HCT116 (cell line): ENCODE data around the gene KLHDC4. TPM values are rescaled to one million over a fixed set of nuclear protein-coding genes. Genes with fewer than 3 reads are reported as not detected.

Experiments used
- ATAC-seq: fragments of 200-7000 bp; cut with Tn5 transposase; 2 replicates; pipeline ENCODE4 v1.9.1; 2020; ENCODE audit warnings: mild to moderate bottlenecking, moderate library complexity
- BruUV-seq: library from RNA; stranded (reverse); fragments of 400-500 nt; replicated peaks from 2 replicates; lab custom pipeline; 2021; lab: Mats Ljungman, UMichigan
- CTCF ChIA-PET: fragments of 300-600 bp; sonication (Branson Sonifier 250); formaldehyde crosslinking; loops from one replicate; lab custom pipeline; 2021; ENCODE audit warnings: antibody characterized with exemption; lab: Charles Lee
- POLR2A ChIA-PET: fragments of 300-600, 350-600 bp; sonication (Branson Sonifier 250); formaldehyde crosslinking; loops from one replicate; lab custom pipeline; 2021; ENCODE audit warnings: antibody characterized with exemption; lab: Charles Lee
- RAD21 ChIA-PET, 2 experiments: fragments of 300-600 bp; sonication (Branson Sonifier 250); formaldehyde crosslinking; loops; one replicate each; lab custom pipeline; 2023; ENCODE audit warnings: low total read pairs in 2 of 2; ENCODE audit not compliant: uncharacterized antibody in 2 of 2, unreplicated experiment in 2 of 2, low non-redundant PET in 1 of 2; lab: Charles Lee
- DNase-seq: peaks from one replicate; pipeline ENCODE4 v3.0.0-alpha.2; 2010; ENCODE audit warnings: low read depth, low spot score
- H2AFZ ChIP-seq: fragments of 200-600 bp; shearing (Covaris generic), sonication (generic); 2 replicates; pipeline ENCODE4 v1.6.1; 2017; ENCODE audit warnings: low read depth, mixed run types, mixed read lengths, antibody characterized with exemption, low read length; ENCODE audit not compliant: poor library complexity, severe bottlenecking
- H3K27ac ChIP-seq: 2 replicates; pipeline ENCODE4 v1.5.1; 2012; ENCODE audit warnings: low read depth, low read length
- H3K27me3 ChIP-seq: fragments of 200-600 bp; sonication (generic); 2 replicates; pipeline ENCODE4 v1.6.1; 2016; ENCODE audit warnings: mixed run types, low read length, mixed read lengths; ENCODE audit not compliant: insufficient read depth
- H3K36me3 ChIP-seq, 2 experiments: fragments of 200-500 bp in 1 of 2; fragments of 200-600 bp in 1 of 2; sonication (Bioruptor generic) in 1 of 2; sonication (generic) in 1 of 2; 2 replicates each; pipeline versions ENCODE4 v1.5.1 to v1.6.1; 2014 to 2016; ENCODE audit warnings: low read length in 2 of 2, inconsistent platforms in 1 of 2, mixed read lengths in 1 of 2, mixed run types in 1 of 2; ENCODE audit not compliant: insufficient read depth in 2 of 2, control insufficient read depth in 1 of 2
- H3K4me1 ChIP-seq, 2 experiments: fragments of 200-600 bp in 1 of 2; sonication (generic) in 1 of 2; 2 replicates each; pipeline versions ENCODE4 v1.5.1 to v1.6.1; 2012 to 2017; ENCODE audit warnings: low read length in 2 of 2, inconsistent platforms in 1 of 2, mild to moderate bottlenecking in 1 of 2, mixed read lengths in 1 of 2, mixed run types in 1 of 2, moderate library complexity in 1 of 2; ENCODE audit not compliant: insufficient read depth in 2 of 2, control insufficient read depth in 1 of 2
- H3K4me2 ChIP-seq: fragments of 200-600 bp; sonication (generic); 2 replicates; pipeline ENCODE4 v1.6.1; 2017; ENCODE audit warnings: mixed run types, low read length, mixed read lengths
- H3K4me3 ChIP-seq, 2 experiments: fragments of 200-600 bp in 1 of 2; sonication (generic) in 1 of 2; replicated peaks in 1 of 2; 2 replicates each; pipeline ENCODE4 v1.5.1; 2011 to 2016; ENCODE audit warnings: low read length in 2 of 2, control low read depth in 1 of 2, low read depth in 1 of 2, mild to moderate bottlenecking in 1 of 2, mixed read lengths in 1 of 2, mixed run types in 1 of 2
- H3K79me2 ChIP-seq: fragments of 200-600 bp; sonication (generic); 2 replicates; pipeline ENCODE4 v1.6.1; 2017; ENCODE audit warnings: mild to moderate bottlenecking, mixed run types, low read length, moderate library complexity, mixed read lengths; ENCODE audit not compliant: insufficient read depth
- H3K9ac ChIP-seq: fragments of 200-600 bp; sonication (generic); 2 replicates; pipeline ENCODE4 v1.6.1; 2016; ENCODE audit warnings: low read length, mixed read lengths
- H3K9me2 ChIP-seq: fragments of 200-600 bp; sonication (generic), shearing (Covaris generic); 2 replicates; pipeline ENCODE4 v1.6.1; 2017; ENCODE audit warnings: mixed run types, mild to moderate bottlenecking, moderate library complexity; ENCODE audit not compliant: insufficient read depth
- H3K9me3 ChIP-seq, 2 experiments: fragments of 200-500 bp in 1 of 2; fragments of 200-600 bp in 1 of 2; sonication (Bioruptor generic) in 1 of 2; sonication (generic) in 1 of 2; 2 replicates each; pipeline ENCODE4 v1.6.1; 2014 to 2017; ENCODE audit warnings: low read length in 2 of 2, mixed read lengths in 2 of 2, inconsistent platforms in 1 of 2, low read depth in 1 of 2, mild to moderate bottlenecking in 1 of 2, mixed run types in 1 of 2, moderate library complexity in 1 of 2; ENCODE audit not compliant: control insufficient read depth in 1 of 2, insufficient read depth in 1 of 2
- H4K20me1 ChIP-seq: fragments of 200-600 bp; sonication (generic), shearing (Covaris generic); 2 replicates; pipeline ENCODE4 v1.6.1; 2017; ENCODE audit warnings: mixed run types, mild to moderate bottlenecking, moderate library complexity; ENCODE audit not compliant: insufficient read depth
- ATF3 ChIP-seq: IDR thresholded peaks from 2 replicates; pipeline ENCODE4 v1.6.1; 2012
- CBX3 ChIP-seq: IDR thresholded peaks from 2 replicates; pipeline ENCODE4 v1.6.1; 2012; ENCODE audit warnings: low read depth
- EGR1 ChIP-seq: IDR thresholded peaks from 2 replicates; pipeline ENCODE4 v1.6.1; 2012; ENCODE audit warnings: low read depth
- ELF1 ChIP-seq: IDR thresholded peaks from 2 replicates; pipeline ENCODE4 v1.6.1; 2012; ENCODE audit warnings: low read depth, borderline replicate concordance
- EZH2 ChIP-seq: fragments of 200-600 bp; sonication (generic); IDR thresholded peaks from 2 replicates; pipeline ENCODE4 v1.6.1; 2017; ENCODE audit warnings: antibody characterized with exemption, mixed run types
- FOSL1 ChIP-seq: IDR thresholded peaks from 2 replicates; pipeline ENCODE4 v1.6.1; 2012; ENCODE audit warnings: low read depth
- MAX ChIP-seq: IDR thresholded peaks from 2 replicates; pipeline ENCODE4 v1.6.1; 2012
- POLR2A ChIP-seq: IDR thresholded peaks from 2 replicates; pipeline ENCODE4 v1.7.0; 2011; ENCODE audit warnings: borderline replicate concordance; ENCODE audit not compliant: insufficient read depth, insufficient read length; ENCODE audit errors: extremely low read depth
- POLR2AphosphoS5 ChIP-seq: IDR thresholded peaks from 2 replicates; pipeline ENCODE4 v1.6.1; 2011; ENCODE audit warnings: mild to moderate bottlenecking, low read depth, low read length, moderate library complexity
- SIN3A ChIP-seq: IDR thresholded peaks from 2 replicates; pipeline ENCODE4 v1.6.1; 2012; ENCODE audit warnings: low read depth
- SP1 ChIP-seq: IDR thresholded peaks from 2 replicates; pipeline ENCODE4 v1.6.1; 2012; ENCODE audit warnings: low read depth
- TCF7L2 ChIP-seq: IDR thresholded peaks from 2 replicates; pipeline ENCODE4 v1.7.0; 2011; ENCODE audit warnings: borderline replicate concordance, inconsistent platforms; ENCODE audit not compliant: insufficient read depth, insufficient read length; ENCODE audit errors: extremely low read depth
- YY1 ChIP-seq: IDR thresholded peaks from 2 replicates; pipeline ENCODE4 v1.6.1; 2011; ENCODE audit warnings: low read length, low read depth, moderate library complexity, mild to moderate bottlenecking; ENCODE audit not compliant: insufficient replicate concordance; ENCODE audit errors: extremely low read depth
- ZFX ChIP-seq: fragments of 450-650 bp; IDR thresholded peaks from 2 replicates; pipeline ENCODE4 v1.6.1; 2017
- ZNF274 ChIP-seq: fragments of 200-500 bp; sonication (Bioruptor generic); IDR thresholded peaks from 2 replicates; pipeline ENCODE4 v1.6.1; 2014; ENCODE audit warnings: mild to moderate bottlenecking, low read depth, low read length, inconsistent platforms
- intact Hi-C: fragments of 100-400 bp; cut with micrococcal nuclease; formaldehyde crosslinking; loops from 2 replicates; pipeline ENCODE4 v1.10.0; 2022
- total RNA-seq: library from RNA; stranded (reverse); gene quantifications from one replicate; pipeline ENCODE4 v1.2.1, GENCODE V29; 2021; ENCODE audit not compliant: unreplicated experiment
- TF ChIP-seq, protein P1 (sequence below), 3 experiments: fragments of 200-600 bp in 1 of 3; sonication (generic) in 1 of 3; IDR thresholded peaks in 2 of 3; conservative IDR thresholded peaks in 1 of 3; 2 replicates each; pipeline ENCODE4 v1.5.1; 2012 to 2017; ENCODE audit warnings: low read depth in 2 of 3, low read length in 2 of 3, antibody characterized with exemption in 1 of 3, borderline replicate concordance in 1 of 3, control low read depth in 1 of 3, mild to moderate bottlenecking in 1 of 3, mixed read lengths in 1 of 3, mixed run types in 1 of 3, moderate library complexity in 1 of 3; ENCODE audit not compliant: insufficient read depth in 1 of 3

The KLHDC4 gene
- total RNA-seq, 1 experiment from 2014 or later = 107 TPM

DNA sequence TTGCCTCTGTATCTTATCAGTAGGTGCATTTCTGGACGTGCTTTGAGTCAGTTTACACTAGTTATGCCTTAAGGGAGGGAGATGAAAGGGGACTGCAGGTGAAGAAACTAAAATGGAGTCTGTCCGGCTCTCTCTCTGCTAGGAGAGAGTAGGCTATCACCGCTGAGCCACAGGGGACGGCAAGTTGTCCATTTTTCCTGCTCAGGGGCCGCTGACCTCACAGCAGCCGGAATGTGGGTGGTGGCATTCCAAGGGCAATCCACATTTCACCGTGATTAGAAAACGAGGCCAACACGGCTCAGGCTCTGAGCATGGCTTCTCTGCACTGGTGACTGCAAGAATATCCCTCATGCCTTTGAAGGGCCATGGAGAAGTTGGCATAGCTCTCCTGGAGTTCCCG lies 19.0 kb upstream of the KLHDC4 start:
- Histone ChIP-seq H3K79me2 (no peaks in the 10 kb centered on the region), H3K9me3 (no peaks in the 10 kb centered on the region), H3K27ac (no peak overlapping the region), H3K9me2 (no peaks in the 10 kb centered on the region), H3K9ac (no peak overlapping the region), H4K20me1 (no peaks in the 10 kb centered on the region), H3K36me3 (no peaks in the 10 kb centered on the region), H3K27me3 (no peaks in the 10 kb centered on the region), H3K4me2 (no peak overlapping the region), H2AFZ (no peak overlapping the region), H3K4me1 (peaks cover 7 to 25% of the 10 kb centered on the region in 2 experiments; a peak in 3 of 4 replicates), H3K4me3 (no peak overlapping the region)
- ChIA-PET CTCF (no interaction called here), POLR2A (no interaction called here), RAD21 (no interaction called here)
- no peak for DNase-seq
- intact Hi-C loops = no loop called here
- ATAC-seq = no peak
- TF ChIP-seq FOSL1 (no peak), ELF1 (no peak), SP1 (no peak), ZFX (no peak), POLR2A (no peak), EZH2 (no peak), ATF3 (no peak)
- TF ChIP-seq, protein P1, sequence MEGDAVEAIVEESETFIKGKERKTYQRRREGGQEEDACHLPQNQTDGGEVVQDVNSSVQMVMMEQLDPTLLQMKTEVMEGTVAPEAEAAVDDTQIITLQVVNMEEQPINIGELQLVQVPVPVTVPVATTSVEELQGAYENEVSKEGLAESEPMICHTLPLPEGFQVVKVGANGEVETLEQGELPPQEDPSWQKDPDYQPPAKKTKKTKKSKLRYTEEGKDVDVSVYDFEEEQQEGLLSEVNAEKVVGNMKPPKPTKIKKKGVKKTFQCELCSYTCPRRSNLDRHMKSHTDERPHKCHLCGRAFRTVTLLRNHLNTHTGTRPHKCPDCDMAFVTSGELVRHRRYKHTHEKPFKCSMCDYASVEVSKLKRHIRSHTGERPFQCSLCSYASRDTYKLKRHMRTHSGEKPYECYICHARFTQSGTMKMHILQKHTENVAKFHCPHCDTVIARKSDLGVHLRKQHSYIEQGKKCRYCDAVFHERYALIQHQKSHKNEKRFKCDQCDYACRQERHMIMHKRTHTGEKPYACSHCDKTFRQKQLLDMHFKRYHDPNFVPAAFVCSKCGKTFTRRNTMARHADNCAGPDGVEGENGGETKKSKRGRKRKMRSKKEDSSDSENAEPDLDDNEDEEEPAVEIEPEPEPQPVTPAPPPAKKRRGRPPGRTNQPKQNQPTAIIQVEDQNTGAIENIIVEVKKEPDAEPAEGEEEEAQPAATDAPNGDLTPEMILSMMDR (IDR thresholded peaks at IDR 0.05 in 2 of 3, conservative IDR thresholded peaks at IDR 0.05 in 1 of 3; ENCODE audit: borderline replicate concordance in 1 of 3, insufficient read depth in 1 of 3, low read depth in 2 of 3, low read length in 2 of 3) = no peak
- BruUV-seq = no TSS peak

DNA sequence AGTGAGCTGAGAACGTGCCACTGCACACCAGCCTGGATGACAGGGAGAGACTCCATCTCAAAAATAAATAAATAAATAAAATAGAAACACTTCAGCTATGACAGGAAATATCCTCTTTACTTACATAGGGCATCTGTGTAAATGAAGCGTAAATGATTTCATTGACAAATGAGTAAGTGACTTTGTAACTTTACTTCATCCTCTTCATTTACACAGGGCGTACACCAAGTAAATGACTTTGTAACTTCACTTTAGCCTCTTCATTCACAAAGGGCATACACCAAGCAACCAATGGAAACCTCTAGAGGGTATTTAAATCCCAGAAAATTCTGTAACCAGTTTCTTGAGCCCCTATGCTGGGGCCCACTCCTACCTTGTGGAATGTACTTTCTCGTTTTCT lies 16.2 kb upstream of the KLHDC4 start:
- Histone ChIP-seq H3K27ac (no peak overlapping the region), H3K9me2 (no peaks in the 10 kb centered on the region), H2AFZ (no peak overlapping the region), H3K4me1 (peaks cover 14 to 45% of the 10 kb centered on the region in 2 experiments; a peak in 3 of 4 replicates), H3K79me2 (no peaks in the 10 kb centered on the region), H4K20me1 (no peaks in the 10 kb centered on the region), H3K36me3 (no peaks in the 10 kb centered on the region), H3K27me3 (no peaks in the 10 kb centered on the region), H3K4me2 (no peak overlapping the region), H3K4me3 (no peak overlapping the region), H3K9ac (no peak overlapping the region), H3K9me3 (no peaks in the 10 kb centered on the region)
- BruUV-seq = no TSS peak
- RAD21 ChIA-PET = interaction anchor here in 1 of 2 experiments (1.8 kb wide), 1 partner anchor 89 kb away, joined by 14 read pairs; no protein-coding TSS in a partner anchor
- POLR2A ChIA-PET = interaction anchor here (2.2 to 4.0 kb wide), 2 partner anchors 24 to 88 kb away, joined by 17 to 113 read pairs; partner anchors contain the start of gene SLC7A5
- ATAC-seq (no peak), DNase-seq (no peak)
- intact Hi-C loops = no loop called here
- TF ChIP-seq MAX = no peak
- no peak for TF ChIP-seq POLR2AphosphoS5
- no peak for TF ChIP-seq TCF7L2
- no peak for TF ChIP-seq YY1
- no peak for TF ChIP-seq POLR2A
- TF ChIP-seq ZNF274 = no peak
- no peak for TF ChIP-seq SIN3A
- no peak for TF ChIP-seq ATF3
- no peak for TF ChIP-seq CBX3
- no peak for TF ChIP-seq ZFX
- no peak for TF ChIP-seq EGR1
- CTCF ChIA-PET = interaction anchor here (3.7 to 5.2 kb wide), 2 partner anchors 68 to 88 kb away, joined by 27 to 257 read pairs; partner anchors contain the start of gene SLC7A5
